Neural cell (in vitro differentiated cells): ENCODE measurements around the gene ZG16B. TPM values are rescaled to one million over a fixed set of nuclear protein-coding genes. Genes with fewer than 3 reads are reported as not detected.

ENCODE experiments used
- H2AFZ ChIP-seq: fragments of 200-600, 300-800 bp; sonication (generic), shearing (Covaris generic); 2 replicates; pipeline ENCODE4 v1.6.0; 2014; ENCODE audit warnings: low read depth, mild to moderate bottlenecking, antibody characterized with exemption, low read length, moderate library complexity
- H3F3A ChIP-seq: fragments of 200-600 bp; shearing (Covaris generic); 2 replicates; pipeline ENCODE4 v1.6.1; 2016; ENCODE audit warnings: mild to moderate bottlenecking, moderate library complexity, mixed read lengths, antibody characterized with exemption, low read length; ENCODE audit not compliant: insufficient read depth, poor library complexity, severe bottlenecking
- H3K27ac ChIP-seq: fragments of 200-600, 300-800 bp; sonication (generic), shearing (Covaris generic); 2 replicates; pipeline ENCODE4 v1.5.1; 2014; ENCODE audit warnings: mild to moderate bottlenecking, low read length, moderate library complexity
- H3K27me3 ChIP-seq: fragments of 300-800, 200-600 bp; sonication (generic), shearing (Covaris generic); 2 replicates; pipeline ENCODE4 v1.6.0; 2014; ENCODE audit warnings: mild to moderate bottlenecking, low read depth, low read length, moderate library complexity; ENCODE audit not compliant: insufficient read depth
- H3K36me3 ChIP-seq: fragments of 300-800, 200-600 bp; sonication (generic), shearing (Covaris generic); 2 replicates; pipeline ENCODE4 v1.5.1; 2014; ENCODE audit warnings: mild to moderate bottlenecking, antibody characterized with exemption, low read length, moderate library complexity; ENCODE audit not compliant: insufficient read depth
- H3K4me2 ChIP-seq: fragments of 300-800, 200-600 bp; sonication (generic), shearing (Covaris generic); 2 replicates; pipeline ENCODE4 v1.6.0; 2014; ENCODE audit warnings: mild to moderate bottlenecking, low read length
- H3K4me3 ChIP-seq: fragments of 300-800, 200-600 bp; sonication (generic), shearing (Covaris generic); 2 replicates; pipeline ENCODE4 v1.5.1; 2014; ENCODE audit warnings: mild to moderate bottlenecking, low read length, moderate library complexity
- H3K79me2 ChIP-seq: fragments of 200-600 bp; shearing (Covaris generic); replicated peaks from 2 replicates; pipeline ENCODE4 v1.6.0; 2014; ENCODE audit warnings: mild to moderate bottlenecking, low read length, moderate library complexity; ENCODE audit not compliant: insufficient read depth
- H3K9ac ChIP-seq: fragments of 300-800, 200-600 bp; sonication (generic), shearing (Covaris generic); 2 replicates; pipeline ENCODE4 v1.6.1; 2016; ENCODE audit warnings: mild to moderate bottlenecking, low read length, mixed read lengths
- H3K9me2 ChIP-seq: fragments of 200-600 bp; shearing (Covaris generic); 2 replicates; pipeline ENCODE4 v1.6.1; 2016; ENCODE audit warnings: mild to moderate bottlenecking, low read length, mixed read lengths; ENCODE audit not compliant: insufficient read depth
- H3K9me3 ChIP-seq: fragments of 200-600, 300-800 bp; sonication (generic), shearing (Covaris generic); 2 replicates; pipeline ENCODE4 v1.6.1; 2016; ENCODE audit warnings: mild to moderate bottlenecking, mixed run types, low read length, moderate library complexity, mixed read lengths
- H4K20me1 ChIP-seq: fragments of 200-600 bp; shearing (Covaris generic); 2 replicates; pipeline ENCODE4 v1.6.1; 2016; ENCODE audit warnings: mild to moderate bottlenecking, mixed run types; ENCODE audit not compliant: insufficient read depth
- EP300 ChIP-seq: fragments of 450-650 bp; conservative IDR thresholded peaks from 2 replicates; pipeline ENCODE4 v1.6.1; 2014; ENCODE audit warnings: antibody characterized with exemption, mild to moderate bottlenecking, moderate library complexity; ENCODE audit not compliant: poor library complexity, severe bottlenecking
- EZH2 ChIP-seq: fragments of 200-600, 300-800 bp; shearing (Covaris generic), sonication (generic); IDR thresholded peaks from 2 replicates; pipeline ENCODE4 v1.6.1; 2014; ENCODE audit warnings: antibody characterized with exemption, low read length, borderline replicate concordance, mild to moderate bottlenecking; ENCODE audit not compliant: insufficient read depth, poor library complexity, severe bottlenecking
- MXI1 ChIP-seq: fragments of 450-650 bp; conservative IDR thresholded peaks from 2 replicates; pipeline ENCODE4 v1.6.1; 2014; ENCODE audit warnings: antibody characterized with exemption, mild to moderate bottlenecking; ENCODE audit not compliant: poor library complexity, severe bottlenecking
- POLR2AphosphoS5 ChIP-seq: IDR thresholded peaks from 2 replicates; pipeline ENCODE4 v1.6.1; 2012
- RAD21 ChIP-seq: fragments of 450-650 bp; conservative IDR thresholded peaks from 2 replicates; pipeline ENCODE4 v1.6.1; 2014; ENCODE audit warnings: antibody characterized with exemption, mild to moderate bottlenecking, moderate library complexity
- SMC3 ChIP-seq: fragments of 450-650 bp; conservative IDR thresholded peaks from 2 replicates; pipeline ENCODE4 v1.6.1; 2014; ENCODE audit warnings: antibody characterized with exemption, mild to moderate bottlenecking, moderate library complexity; ENCODE audit not compliant: poor library complexity
- TAF1 ChIP-seq: IDR thresholded peaks from 2 replicates; pipeline ENCODE4 v1.6.1; 2012; ENCODE audit warnings: low read depth
- polyA plus RNA-seq: library from polyadenylated mRNA; depleted of rRNA; stranded (reverse); fragments of >200 nt; gene quantifications from 2 replicates; pipeline ENCODE4 v1.2.3, GENCODE V29; 2014
- TF ChIP-seq, protein P1 (sequence below): IDR thresholded peaks from 2 replicates; pipeline ENCODE4 v1.6.1; 2012; ENCODE audit warnings: borderline replicate concordance
- TF ChIP-seq, protein P2 (sequence below): fragments of 450-650 bp; IDR thresholded peaks from 2 replicates; pipeline ENCODE4 v1.5.1; 2014; ENCODE audit warnings: antibody characterized with exemption, mild to moderate bottlenecking, moderate library complexity; ENCODE audit not compliant: poor library complexity, severe bottlenecking

ZG16B gene
- polyA plus RNA-seq, 1 donor from 2014 or later: not detected

DNA sequence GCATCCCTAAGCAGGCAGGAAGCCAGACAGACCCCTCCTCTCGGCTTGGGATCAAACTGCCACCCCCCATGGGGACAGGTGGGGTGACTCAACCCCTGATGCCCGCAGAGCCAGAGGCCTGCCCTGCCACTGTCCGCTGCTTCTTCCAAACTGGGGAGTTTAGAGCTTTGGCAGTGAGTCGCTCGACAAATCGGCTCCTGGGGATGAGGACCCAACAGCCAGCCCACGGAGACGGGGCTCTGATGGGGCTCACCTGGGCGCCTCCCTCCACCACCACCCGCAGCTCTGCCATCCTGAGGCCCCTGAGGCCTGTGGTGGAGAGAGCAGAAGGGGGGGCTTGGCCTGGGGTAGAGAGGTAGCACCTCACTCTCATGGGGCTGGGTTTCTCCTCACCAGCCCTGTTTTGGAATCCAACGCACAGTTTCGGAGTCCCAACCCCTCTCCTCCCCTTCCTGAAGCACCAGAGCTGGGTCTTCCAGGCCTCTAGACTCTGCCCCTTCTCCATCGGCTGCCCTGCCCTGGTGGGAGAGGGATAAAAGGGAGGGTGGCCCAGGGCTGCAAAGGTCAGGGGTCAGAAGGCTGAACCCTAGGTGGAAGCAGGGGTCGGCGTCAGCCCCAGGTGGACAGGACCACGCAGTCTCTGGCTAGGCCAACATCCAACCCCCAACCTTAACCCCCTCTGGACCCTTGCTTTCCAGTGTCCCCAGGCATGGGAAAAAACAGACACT, 22.1 kb downstream of the ZG16B start:
- Histone ChIP-seq H3K27ac (no peak overlapping the region), H3K4me3 (no peak overlapping the region), H3K36me3 (no peaks in the 10 kb centered on the region), H3K4me2 (no peak overlapping the region), H3K9me3 (no peaks in the 10 kb centered on the region), H3K9ac (no peak overlapping the region), H4K20me1 (no peaks in the 10 kb centered on the region), H3K9me2 (no peaks in the 10 kb centered on the region), H3K79me2 (no peaks in the 10 kb centered on the region), H2AFZ (no peak overlapping the region), H3K27me3 (peaks cover 3% of the 10 kb centered on the region), H3F3A (no peaks in the 10 kb centered on the region)
- no peak for TF ChIP-seq EP300
- no peak for TF ChIP-seq EZH2

DNA sequence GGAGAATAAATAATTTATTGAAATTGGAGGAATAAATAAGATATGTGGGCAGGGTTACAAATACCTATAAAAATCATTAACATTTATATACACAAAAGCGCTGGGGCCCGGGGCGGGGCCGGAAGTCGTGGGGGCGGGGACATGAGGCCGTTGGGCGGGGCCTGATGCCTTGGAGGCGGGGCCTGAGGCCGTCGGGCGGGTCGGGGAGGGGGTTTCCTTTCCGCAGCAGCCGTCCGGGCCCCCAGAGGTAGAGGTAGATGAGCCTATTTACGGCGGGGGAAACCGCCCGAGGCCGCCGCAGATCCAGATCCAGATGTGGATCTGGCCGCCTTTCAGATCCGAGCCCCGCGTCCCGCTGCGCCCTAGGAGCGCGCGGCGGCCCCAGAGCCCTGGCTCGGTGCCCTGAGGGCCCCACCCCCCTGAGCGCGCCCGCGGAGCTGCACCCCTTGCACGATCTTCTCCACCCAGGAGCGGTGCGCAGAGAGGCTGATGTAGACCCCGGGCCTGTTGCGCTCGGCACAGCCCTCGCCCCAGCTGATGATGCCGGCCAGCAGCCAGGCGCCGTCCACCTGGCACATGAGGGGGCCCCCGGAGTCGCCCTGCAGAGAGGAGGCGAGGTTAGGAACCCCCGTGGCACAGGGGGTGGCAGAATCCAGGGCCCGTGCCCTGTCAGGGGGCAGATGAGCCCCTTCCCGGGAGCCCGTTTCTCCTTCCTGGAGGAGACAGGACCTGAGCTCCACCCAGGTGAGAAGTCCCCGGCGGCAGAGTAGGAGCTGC, 22.8 kb downstream of the ZG16B start:
- Histone ChIP-seq H3K4me3 (no peak overlapping the region), H3K36me3 (no peaks in the 10 kb centered on the region), H3K9ac (no peak overlapping the region), H3K9me2 (no peaks in the 10 kb centered on the region), H4K20me1 (no peaks in the 10 kb centered on the region), H3K79me2 (no peaks in the 10 kb centered on the region), H3F3A (no peaks in the 10 kb centered on the region), H3K9me3 (no peaks in the 10 kb centered on the region), H2AFZ (no peak overlapping the region), H3K27me3 (peaks cover 11% of the 10 kb centered on the region), H3K27ac (no peak overlapping the region), H3K4me2 (no peak overlapping the region)
- TF ChIP-seq EP300 (no peak), MXI1 (no peak), EZH2 (no peak), RAD21 (no peak), SMC3 (no peak), TAF1 (no peak), POLR2AphosphoS5 (no peak)
- TF ChIP-seq, protein P1, sequence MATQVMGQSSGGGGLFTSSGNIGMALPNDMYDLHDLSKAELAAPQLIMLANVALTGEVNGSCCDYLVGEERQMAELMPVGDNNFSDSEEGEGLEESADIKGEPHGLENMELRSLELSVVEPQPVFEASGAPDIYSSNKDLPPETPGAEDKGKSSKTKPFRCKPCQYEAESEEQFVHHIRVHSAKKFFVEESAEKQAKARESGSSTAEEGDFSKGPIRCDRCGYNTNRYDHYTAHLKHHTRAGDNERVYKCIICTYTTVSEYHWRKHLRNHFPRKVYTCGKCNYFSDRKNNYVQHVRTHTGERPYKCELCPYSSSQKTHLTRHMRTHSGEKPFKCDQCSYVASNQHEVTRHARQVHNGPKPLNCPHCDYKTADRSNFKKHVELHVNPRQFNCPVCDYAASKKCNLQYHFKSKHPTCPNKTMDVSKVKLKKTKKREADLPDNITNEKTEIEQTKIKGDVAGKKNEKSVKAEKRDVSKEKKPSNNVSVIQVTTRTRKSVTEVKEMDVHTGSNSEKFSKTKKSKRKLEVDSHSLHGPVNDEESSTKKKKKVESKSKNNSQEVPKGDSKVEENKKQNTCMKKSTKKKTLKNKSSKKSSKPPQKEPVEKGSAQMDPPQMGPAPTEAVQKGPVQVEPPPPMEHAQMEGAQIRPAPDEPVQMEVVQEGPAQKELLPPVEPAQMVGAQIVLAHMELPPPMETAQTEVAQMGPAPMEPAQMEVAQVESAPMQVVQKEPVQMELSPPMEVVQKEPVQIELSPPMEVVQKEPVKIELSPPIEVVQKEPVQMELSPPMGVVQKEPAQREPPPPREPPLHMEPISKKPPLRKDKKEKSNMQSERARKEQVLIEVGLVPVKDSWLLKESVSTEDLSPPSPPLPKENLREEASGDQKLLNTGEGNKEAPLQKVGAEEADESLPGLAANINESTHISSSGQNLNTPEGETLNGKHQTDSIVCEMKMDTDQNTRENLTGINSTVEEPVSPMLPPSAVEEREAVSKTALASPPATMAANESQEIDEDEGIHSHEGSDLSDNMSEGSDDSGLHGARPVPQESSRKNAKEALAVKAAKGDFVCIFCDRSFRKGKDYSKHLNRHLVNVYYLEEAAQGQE: no peak
- TF ChIP-seq, protein P2, sequence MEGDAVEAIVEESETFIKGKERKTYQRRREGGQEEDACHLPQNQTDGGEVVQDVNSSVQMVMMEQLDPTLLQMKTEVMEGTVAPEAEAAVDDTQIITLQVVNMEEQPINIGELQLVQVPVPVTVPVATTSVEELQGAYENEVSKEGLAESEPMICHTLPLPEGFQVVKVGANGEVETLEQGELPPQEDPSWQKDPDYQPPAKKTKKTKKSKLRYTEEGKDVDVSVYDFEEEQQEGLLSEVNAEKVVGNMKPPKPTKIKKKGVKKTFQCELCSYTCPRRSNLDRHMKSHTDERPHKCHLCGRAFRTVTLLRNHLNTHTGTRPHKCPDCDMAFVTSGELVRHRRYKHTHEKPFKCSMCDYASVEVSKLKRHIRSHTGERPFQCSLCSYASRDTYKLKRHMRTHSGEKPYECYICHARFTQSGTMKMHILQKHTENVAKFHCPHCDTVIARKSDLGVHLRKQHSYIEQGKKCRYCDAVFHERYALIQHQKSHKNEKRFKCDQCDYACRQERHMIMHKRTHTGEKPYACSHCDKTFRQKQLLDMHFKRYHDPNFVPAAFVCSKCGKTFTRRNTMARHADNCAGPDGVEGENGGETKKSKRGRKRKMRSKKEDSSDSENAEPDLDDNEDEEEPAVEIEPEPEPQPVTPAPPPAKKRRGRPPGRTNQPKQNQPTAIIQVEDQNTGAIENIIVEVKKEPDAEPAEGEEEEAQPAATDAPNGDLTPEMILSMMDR: no peak
